Karpas-422 (cell line): ENCODE measurements around the gene PDLIM4. TPM values are rescaled to one million over a fixed set of nuclear protein-coding genes. Genes with fewer than 3 reads are reported as not detected.

Experiments used
- DNase-seq: peaks from one replicate; pipeline ENCODE4 v3.0.0-alpha.2; 2015
- H2AFZ ChIP-seq: fragments of 200-600 bp; sonication (generic); 2 replicates; pipeline ENCODE4 v1.6.1; 2014; ENCODE audit warnings: antibody characterized with exemption, low read length, mixed read lengths
- H3K27ac ChIP-seq: fragments of 200-600 bp; sonication (generic); 2 replicates; pipeline ENCODE4 v1.5.1; 2014; ENCODE audit warnings: mild to moderate bottlenecking, low read length, moderate library complexity
- H3K27me3 ChIP-seq: fragments of 200-600 bp; sonication (generic); 2 replicates; pipeline ENCODE4 v1.6.1; 2014; ENCODE audit warnings: low read length, mixed read lengths
- H3K36me3 ChIP-seq: fragments of 200-600 bp; sonication (generic); 2 replicates; pipeline ENCODE4 v1.6.1; 2014; ENCODE audit warnings: low read length, mixed read lengths; ENCODE audit not compliant: insufficient read depth
- H3K4me1 ChIP-seq: fragments of 200-600 bp; sonication (generic); 2 replicates; pipeline ENCODE4 v1.6.1; 2014; ENCODE audit warnings: mild to moderate bottlenecking, low read length, mixed read lengths
- H3K4me2 ChIP-seq: fragments of 200-600 bp; sonication (generic); 2 replicates; pipeline ENCODE4 v1.6.1; 2014; ENCODE audit warnings: low read length, low read depth, mild to moderate bottlenecking; ENCODE audit not compliant: poor library complexity, severe bottlenecking
- H3K4me3 ChIP-seq: fragments of 200-600 bp; sonication (generic); 2 replicates; pipeline ENCODE4 v1.5.1; 2014; ENCODE audit warnings: mild to moderate bottlenecking, antibody characterized with exemption, low read length, mixed read lengths
- H3K79me2 ChIP-seq: fragments of 200-600 bp; sonication (generic); 2 replicates; pipeline ENCODE4 v1.6.1; 2014; ENCODE audit warnings: mild to moderate bottlenecking, low read length, mixed read lengths
- H3K9ac ChIP-seq: fragments of 200-600 bp; sonication (generic); 2 replicates; pipeline ENCODE4 v1.6.0; 2014; ENCODE audit warnings: low read length
- H3K9me2 ChIP-seq: fragments of 200-600 bp; sonication (generic), shearing (Covaris generic); replicated peaks from 2 replicates; pipeline ENCODE4 v1.6.0; 2014; ENCODE audit warnings: mild to moderate bottlenecking, low read length, moderate library complexity; ENCODE audit not compliant: insufficient read depth
- H3K9me3 ChIP-seq: fragments of 300-700, 200-600 bp; sonication (generic); 2 replicates; pipeline ENCODE4 v1.6.1; 2014; ENCODE audit warnings: low read length, mixed read lengths
- H4K20me1 ChIP-seq: fragments of 200-600 bp; sonication (generic); 2 replicates; pipeline ENCODE4 v1.6.1; 2014; ENCODE audit warnings: mild to moderate bottlenecking, antibody characterized with exemption, low read length, low read depth; ENCODE audit not compliant: insufficient read depth
- total RNA-seq: library from RNA; depleted of rRNA; stranded (reverse); fragments of >200 nt; shearing (Covaris generic); gene quantifications from 2 replicates; pipeline ENCODE4 v1.2.3, GENCODE V29; 2014; ENCODE audit warnings: low replicate concordance

PDLIM4 gene
- total RNA-seq, 1 experiment from 2014 or later: not detected

DNA sequence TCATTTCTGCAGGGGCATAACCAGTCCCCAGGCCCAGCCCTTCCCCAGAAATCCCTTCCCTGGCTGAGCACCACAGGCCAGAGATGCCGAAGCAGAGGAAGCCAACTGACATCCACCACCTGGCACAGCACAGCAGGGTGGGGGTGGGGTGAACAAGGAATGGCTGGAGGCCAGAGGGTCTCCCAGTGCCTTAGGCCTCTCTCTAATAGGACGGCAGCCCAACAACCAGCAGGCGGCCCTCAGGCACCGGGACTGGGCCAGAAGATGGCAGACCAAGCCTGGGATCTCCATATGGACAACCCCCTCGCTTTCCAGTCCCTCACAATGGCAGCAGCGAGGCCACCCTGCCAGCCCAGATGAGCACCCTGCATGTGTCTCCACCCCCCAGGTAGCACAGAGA lies 13.2 kb downstream of the PDLIM4 start:
- Histone ChIP-seq H3K9me2 (no peaks in the 10 kb centered on the region), H3K9me3 (no peaks in the 10 kb centered on the region), H2AFZ (no peak overlapping the region), H3K79me2 (no peaks in the 10 kb centered on the region), H3K36me3 (no peaks in the 10 kb centered on the region), H3K4me2 (no peak overlapping the region), H3K27me3 (no peaks in the 10 kb centered on the region), H3K27ac (no peak overlapping the region), H4K20me1 (no peaks in the 10 kb centered on the region), H3K9ac (no peak overlapping the region), H3K4me1 (no peaks in the 10 kb centered on the region), H3K4me3 (no peak overlapping the region)
- no peak for DNase-seq

DNA sequence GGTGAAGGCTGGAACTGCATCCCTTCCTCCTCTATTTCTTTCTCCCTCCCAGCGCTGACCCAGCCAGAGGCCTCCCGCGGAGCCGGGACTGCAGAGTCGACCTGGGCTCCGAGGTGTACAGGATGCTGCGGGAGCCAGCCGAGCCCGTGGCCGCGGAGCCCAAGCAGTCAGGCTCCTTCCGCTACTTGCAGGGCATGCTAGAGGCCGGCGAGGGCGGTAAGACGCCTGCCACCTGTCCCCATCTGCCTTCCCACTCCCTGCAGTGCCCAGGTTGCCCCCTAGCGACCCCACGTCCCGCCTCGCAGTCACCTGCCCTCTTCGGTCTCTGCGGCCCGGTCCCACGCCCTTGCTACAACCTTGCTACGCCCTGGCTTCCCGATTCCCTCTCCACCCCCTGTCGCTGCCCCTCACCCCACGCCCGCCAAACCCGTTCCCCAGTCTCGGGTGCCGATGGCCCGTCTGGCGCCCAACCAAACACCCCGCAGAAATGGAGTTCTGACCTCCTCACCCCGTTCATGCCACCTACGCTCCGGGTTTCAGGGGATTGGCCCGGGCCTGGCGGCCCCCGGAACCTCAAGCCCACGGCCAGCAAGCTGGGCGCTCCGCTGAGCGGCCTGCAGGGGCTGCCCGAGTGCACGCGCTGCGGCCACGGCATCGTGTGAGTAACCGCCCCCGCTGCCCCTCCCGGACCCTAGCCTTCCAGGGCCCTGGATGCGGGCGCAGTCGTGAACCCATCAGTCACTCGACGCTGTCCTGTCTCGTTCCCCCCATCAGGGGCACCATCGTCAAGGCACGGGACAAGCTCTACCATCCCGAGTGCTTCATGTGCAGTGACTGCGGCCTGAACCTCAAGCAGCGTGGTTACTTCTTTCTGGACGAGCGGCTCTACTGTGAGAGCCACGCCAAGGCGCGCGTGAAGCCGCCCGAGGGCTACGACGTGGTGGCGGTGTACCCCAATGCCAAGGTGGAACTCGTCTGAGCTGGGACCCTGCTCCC lies 14.1 kb downstream of the PDLIM4 start:
- H4K20me1 ChIP-seq: no peaks in the 10 kb centered on the region
- H3K79me2 ChIP-seq: no peaks in the 10 kb centered on the region
- no peaks in the 10 kb centered on the region for H3K9me3 ChIP-seq
- no peak overlapping the region for H2AFZ ChIP-seq
- no peak for DNase-seq
- H3K4me1 ChIP-seq: no peaks in the 10 kb centered on the region
- no peaks in the 10 kb centered on the region for H3K9me2 ChIP-seq
- no peak overlapping the region for H3K9ac ChIP-seq
- no peaks in the 10 kb centered on the region for H3K27me3 ChIP-seq
- H3K36me3 ChIP-seq: no peaks in the 10 kb centered on the region
- H3K27ac ChIP-seq: no peak overlapping the region
- H3K4me3 ChIP-seq: no peak overlapping the region
- H3K4me2 ChIP-seq: no peak overlapping the region

DNA sequence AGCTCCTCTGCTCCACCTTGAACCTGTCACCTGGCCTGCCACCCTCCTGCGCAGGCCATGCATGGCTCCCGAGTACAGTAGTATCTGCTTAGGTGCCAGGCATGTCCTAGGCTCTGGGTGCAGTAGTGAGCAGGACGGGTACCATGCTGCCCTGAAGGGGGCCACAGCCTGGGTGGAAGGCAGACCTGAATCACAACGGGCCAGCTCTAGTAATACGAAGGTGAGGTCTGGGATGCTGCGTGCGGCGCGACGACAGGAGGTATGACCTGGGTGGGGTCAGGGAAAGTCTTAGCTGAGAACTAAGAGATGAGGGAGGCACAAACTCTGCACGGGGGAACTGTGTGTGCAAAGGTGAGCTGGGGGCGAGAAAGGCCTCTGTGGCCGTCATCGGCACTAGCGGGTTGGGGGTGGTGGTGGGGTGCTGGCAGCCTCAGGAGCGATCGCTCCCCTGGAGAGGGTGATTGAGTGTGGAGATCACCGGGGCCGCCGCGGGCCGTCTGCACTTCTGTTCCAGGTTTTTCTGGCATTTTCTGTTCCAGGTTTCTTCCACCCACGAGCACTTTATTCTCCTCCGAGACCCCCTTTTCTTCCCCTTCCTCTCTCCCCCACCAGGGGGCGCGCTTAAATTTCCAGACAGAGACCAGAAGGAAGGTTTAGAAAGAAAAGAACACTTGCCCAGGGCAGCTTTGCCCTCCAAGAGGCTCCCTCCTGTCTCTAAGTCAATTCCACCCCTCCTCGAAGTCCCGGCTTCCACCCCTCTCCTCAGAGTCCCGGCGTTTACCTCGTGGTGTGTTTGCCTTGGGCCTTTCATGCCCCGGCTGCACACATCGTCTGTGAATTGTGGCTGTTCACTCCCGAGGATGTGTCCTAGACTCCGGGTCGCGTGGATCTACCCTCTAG lies 15.1 kb downstream of the PDLIM4 start:
- Histone ChIP-seq H4K20me1 (no peaks in the 10 kb centered on the region), H3K27ac (no peak overlapping the region), H3K4me1 (no peaks in the 10 kb centered on the region), H3K79me2 (no peaks in the 10 kb centered on the region), H3K9me2 (no peaks in the 10 kb centered on the region), H3K4me3 (no peak overlapping the region), H3K27me3 (no peaks in the 10 kb centered on the region), H3K9ac (no peak overlapping the region), H3K36me3 (no peaks in the 10 kb centered on the region), H2AFZ (no peak overlapping the region), H3K9me3 (no peaks in the 10 kb centered on the region), H3K4me2 (no peak overlapping the region)
- peak; percentile 85 for DNase-seq

DNA sequence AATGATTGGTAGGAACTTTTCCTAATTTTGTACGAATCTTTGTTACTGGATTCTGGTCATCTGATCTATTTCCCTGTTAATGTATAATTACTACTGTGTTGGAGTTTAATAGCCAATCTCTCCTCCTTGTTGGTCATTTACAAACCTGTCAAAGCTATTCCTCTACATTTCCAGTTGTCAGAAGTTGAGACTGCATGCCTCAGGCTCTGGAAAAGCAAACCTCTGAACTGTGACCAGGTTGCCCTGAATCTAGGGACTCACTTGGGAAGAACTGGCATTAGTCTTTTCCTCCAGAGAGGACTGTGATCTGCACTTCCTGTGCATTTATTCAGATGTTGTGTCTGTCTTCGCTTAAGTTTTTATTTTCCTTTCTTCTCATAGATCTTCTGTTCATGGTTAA lies 16.1 kb downstream of the PDLIM4 start:
- no peak overlapping the region for H3K27ac ChIP-seq
- H3K27me3 ChIP-seq: no peaks in the 10 kb centered on the region
- H4K20me1 ChIP-seq: no peaks in the 10 kb centered on the region
- no peak overlapping the region for H3K9ac ChIP-seq
- H3K4me3 ChIP-seq: no peak overlapping the region
- no peaks in the 10 kb centered on the region for H3K9me3 ChIP-seq
- DNase-seq: no peak
- no peak overlapping the region for H3K4me2 ChIP-seq
- H3K9me2 ChIP-seq: no peaks in the 10 kb centered on the region
- H2AFZ ChIP-seq: no peak overlapping the region
- H3K36me3 ChIP-seq: no peaks in the 10 kb centered on the region
- no peaks in the 10 kb centered on the region for H3K79me2 ChIP-seq
- peaks cover 2% of the 10 kb centered on the region; the same call in 1 of the 2 replicates for H3K4me1 ChIP-seq

DNA sequence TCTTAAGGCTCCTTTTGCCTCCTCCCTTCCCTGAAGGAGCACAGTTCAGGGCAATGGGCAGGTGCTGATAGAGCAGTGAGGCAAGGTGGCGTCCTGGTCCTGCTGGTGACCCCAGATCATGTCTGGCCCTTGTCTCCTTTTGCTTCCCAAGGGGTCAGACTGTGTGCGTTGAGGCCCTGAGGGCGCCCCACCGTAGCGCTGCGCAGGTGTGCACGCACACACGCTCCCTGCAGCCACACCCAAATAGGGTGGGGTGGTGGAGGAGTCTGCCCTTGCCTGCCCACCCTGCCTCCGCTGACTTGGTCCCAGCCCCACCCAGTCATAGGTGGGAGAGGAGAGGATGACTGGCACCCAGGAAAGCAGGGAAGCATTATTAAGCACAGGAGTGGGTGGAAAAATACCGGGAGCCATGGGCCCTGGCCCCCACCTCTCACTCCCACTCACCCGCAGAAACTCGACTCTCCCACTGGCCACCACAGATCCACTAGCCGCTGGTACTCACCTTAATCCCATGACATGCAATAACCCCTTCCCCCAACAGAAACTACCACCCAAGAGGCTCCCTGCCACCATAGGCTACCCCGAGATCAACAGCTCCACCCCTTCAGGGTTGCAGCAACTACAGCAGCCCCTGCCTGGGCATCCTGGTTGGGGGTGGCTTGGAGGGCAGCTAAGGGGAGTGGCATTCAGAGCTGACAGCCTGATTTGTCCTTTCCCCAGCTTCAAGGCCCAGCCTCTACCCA lies 16.7 kb downstream of the PDLIM4 start:
- H3K9me3 ChIP-seq: no peaks in the 10 kb centered on the region
- H3K36me3 ChIP-seq: no peaks in the 10 kb centered on the region
- no peak overlapping the region for H3K4me3 ChIP-seq
- DNase-seq: no peak
- H3K27ac ChIP-seq: no peak overlapping the region
- H4K20me1 ChIP-seq: no peaks in the 10 kb centered on the region
- no peaks in the 10 kb centered on the region for H3K79me2 ChIP-seq
- H3K27me3 ChIP-seq: no peaks in the 10 kb centered on the region
- H3K9me2 ChIP-seq: no peaks in the 10 kb centered on the region
- no peak overlapping the region for H2AFZ ChIP-seq
- no peak overlapping the region for H3K4me2 ChIP-seq
- no peak overlapping the region for H3K9ac ChIP-seq
- H3K4me1 ChIP-seq: peaks cover 2% of the 10 kb centered on the region; the same call in 1 of the 2 replicates

DNA sequence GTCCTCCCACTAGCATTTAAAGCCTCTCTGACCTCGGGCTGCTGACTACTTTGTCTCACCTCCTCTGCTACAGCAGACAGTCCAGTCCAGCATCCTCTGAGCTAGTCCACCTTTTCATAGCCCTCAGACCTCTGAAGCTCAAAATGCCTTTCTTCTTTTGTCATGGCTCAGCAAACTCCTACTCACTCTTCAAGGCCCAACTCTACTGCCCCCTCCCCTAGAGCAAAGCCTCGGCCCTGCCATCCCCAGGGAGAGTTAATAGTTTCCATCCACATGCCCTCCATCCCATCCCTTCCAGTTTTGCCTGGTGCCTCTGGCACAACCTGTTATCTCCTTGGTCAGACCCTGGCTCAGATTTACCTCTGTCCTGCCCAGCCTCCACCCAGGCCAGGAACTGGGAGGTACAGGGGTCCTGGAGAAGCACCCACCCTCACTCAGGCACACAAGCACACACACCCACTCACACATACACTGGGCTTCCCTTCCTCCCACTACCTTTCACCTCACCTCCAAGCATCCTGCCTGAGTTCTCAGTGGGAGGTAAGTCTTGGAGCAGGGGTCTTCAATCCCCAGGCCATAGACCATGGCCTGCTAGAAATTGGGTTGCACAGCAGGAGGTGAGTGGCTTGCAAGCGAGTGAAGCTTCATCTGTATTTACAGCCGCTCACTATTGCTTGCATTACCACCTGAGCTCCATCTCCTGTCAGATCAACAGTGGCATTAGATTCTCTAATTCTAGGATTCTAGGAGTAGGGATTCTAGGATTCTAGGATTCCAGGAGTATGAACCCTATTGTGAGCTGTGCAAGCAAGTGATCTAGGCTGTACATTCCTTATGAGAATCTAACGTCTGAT lies 18.1 kb downstream of the PDLIM4 start:
- Histone ChIP-seq H3K9me3 (no peaks in the 10 kb centered on the region), H3K4me2 (no peak overlapping the region), H4K20me1 (no peaks in the 10 kb centered on the region), H3K4me3 (no peak overlapping the region), H3K36me3 (no peaks in the 10 kb centered on the region), H3K4me1 (peaks cover 2% of the 10 kb centered on the region; the same call in 1 of the 2 replicates), H3K9ac (no peak overlapping the region), H3K9me2 (no peaks in the 10 kb centered on the region), H3K27me3 (no peaks in the 10 kb centered on the region), H2AFZ (no peak overlapping the region), H3K79me2 (no peaks in the 10 kb centered on the region), H3K27ac (no peak overlapping the region)
- no peak for DNase-seq

DNA sequence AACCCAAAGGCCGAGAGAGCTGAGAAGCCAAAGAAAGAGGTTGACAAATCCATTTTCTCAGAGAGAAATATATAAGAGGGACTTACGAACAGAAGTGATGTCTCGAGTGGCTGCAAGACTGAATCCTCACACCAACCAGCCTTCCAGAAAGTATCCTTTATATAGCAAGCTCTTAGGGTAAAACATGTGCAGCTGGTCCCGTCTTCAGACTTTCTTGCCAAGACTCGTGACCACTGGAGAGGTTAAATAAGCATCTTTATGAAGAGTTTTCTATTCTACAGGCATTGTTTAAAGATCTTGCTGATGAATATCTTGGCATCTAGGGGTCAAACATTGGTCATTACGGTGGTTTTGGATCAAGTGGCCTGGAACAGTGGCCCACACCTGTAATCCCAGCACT lies 19.8 kb downstream of the PDLIM4 start:
- Histone ChIP-seq H3K27me3 (no peaks in the 10 kb centered on the region), H3K27ac (no peak overlapping the region), H3K9me3 (no peaks in the 10 kb centered on the region), H3K9me2 (no peaks in the 10 kb centered on the region), H3K4me2 (no peak overlapping the region), H3K79me2 (no peaks in the 10 kb centered on the region), H3K36me3 (no peaks in the 10 kb centered on the region), H4K20me1 (no peaks in the 10 kb centered on the region), H2AFZ (no peak overlapping the region), H3K9ac (no peak overlapping the region), H3K4me3 (no peak overlapping the region), H3K4me1 (peaks cover 2% of the 10 kb centered on the region; the same call in 1 of the 2 replicates)
- DNase-seq: no peak
